B cell (primary cell): ENCODE data around the gene TECR. TPM values are rescaled to one million over a fixed set of nuclear protein-coding genes. Genes with fewer than 3 reads are reported as not detected.
A peak's percentile ranks its signal among the peaks of the same experiment; 100 is the strongest.

Experiments used
- ATAC-seq: fragments of 200-7000 bp; cut with Tn5 transposase; one replicate; pipeline ENCODE4 v1.10.0; 2021; ENCODE audit warnings: low read depth, mild to moderate bottlenecking, moderate number of reproducible peaks, moderate library complexity
- CTCF ChIA-PET: fragments of 350-600 bp; sonication (Branson Sonifier 250); formaldehyde crosslinking; loops from one replicate; lab custom pipeline; 2021; ENCODE audit warnings: antibody characterized with exemption, inconsistent platforms; lab: Charles Lee
- POLR2A ChIA-PET: fragments of 350-600 bp; sonication (Branson Sonifier 250); formaldehyde crosslinking; loops from one replicate; lab custom pipeline; 2021; ENCODE audit warnings: antibody characterized with exemption; lab: Charles Lee
- DNase-seq: peaks from one replicate; pipeline ENCODE4 v3.0.0; 2013
- H2AFZ ChIP-seq: 2 replicates; pipeline ENCODE4 v1.6.1; 2012; ENCODE audit warnings: mild to moderate bottlenecking, low read depth, low read length; ENCODE audit not compliant: insufficient read depth, poor library complexity, severe bottlenecking
- H3K27ac ChIP-seq, 2 donors: 1 replicate in 1 of 2; 2 replicates in 1 of 2; pipeline ENCODE4 v1.5.1; 2012 to 2013; ENCODE audit warnings: low read length in 2 of 2, mild to moderate bottlenecking in 2 of 2, moderate library complexity in 1 of 2
- H3K27me3 ChIP-seq, 4 experiments: fragments of 200-600 bp in 1 of 4; sonication (generic) in 1 of 4; replicated peaks in 1 of 4; 1 replicate in 2 of 4; 2 replicates in 2 of 4; pipeline versions ENCODE4 v1.6.1 to v1.7.0; 2013 to 2016; ENCODE audit warnings: low read length in 3 of 4, mild to moderate bottlenecking in 2 of 4, mixed read lengths in 1 of 4, moderate library complexity in 1 of 4; ENCODE audit not compliant: insufficient read depth in 4 of 4, control insufficient read depth in 3 of 4; ENCODE audit errors: control extremely low read depth in 1 of 4
- H3K36me3 ChIP-seq, 2 experiments: replicated peaks in 1 of 2; 1 replicate in 1 of 2; 2 replicates in 1 of 2; pipeline versions ENCODE4 v1.6.1 to v1.7.1; 2013; ENCODE audit warnings: low read length in 1 of 2; ENCODE audit not compliant: insufficient read depth in 2 of 2, control insufficient read depth in 1 of 2; ENCODE audit errors: control extremely low read depth in 1 of 2, extremely low read depth in 1 of 2
- H3K4me1 ChIP-seq, 2 donors: fragments of 200-600 bp in 1 of 2; sonication (generic) in 1 of 2; 1 replicate in 1 of 2; 2 replicates in 1 of 2; pipeline versions ENCODE4 v1.5.1 to v1.6.1; 2013 to 2017; ENCODE audit warnings: low read length in 2 of 2; ENCODE audit not compliant: control insufficient read depth in 2 of 2, insufficient read depth in 2 of 2
- H3K4me2 ChIP-seq: replicated peaks from 2 replicates; pipeline ENCODE3; 2012; ENCODE audit warnings: mild to moderate bottlenecking, low read depth, low read length; ENCODE audit not compliant: poor library complexity, severe bottlenecking
- H3K4me3 ChIP-seq, 5 experiments: fragments of 200-600 bp in 1 of 5; sonication (generic) in 1 of 5; 1 replicate in 3 of 5; 2 replicates in 2 of 5; pipeline versions ENCODE4 v1.5.1 to v1.7.0; 2011 to 2016; ENCODE audit warnings: low read length in 4 of 5, mild to moderate bottlenecking in 4 of 5, low read depth in 2 of 5, control low read depth in 1 of 5, moderate library complexity in 1 of 5; ENCODE audit not compliant: insufficient read depth in 1 of 5; ENCODE audit errors: control extremely low read depth in 1 of 5, extremely low read depth in 1 of 5
- H3K79me2 ChIP-seq: fragments of 200-600 bp; sonication (generic); one replicate; pipeline ENCODE4 v1.6.0; 2016; ENCODE audit warnings: low read length; ENCODE audit not compliant: control insufficient read depth, insufficient read depth
- H3K9ac ChIP-seq: fragments of 200-600 bp; sonication (generic); 2 replicates; pipeline ENCODE4 v1.6.1; 2017; ENCODE audit warnings: mild to moderate bottlenecking, low read length, moderate library complexity
- H3K9me3 ChIP-seq, 3 donors: one replicate each; pipeline versions ENCODE4 v1.6.1 to v1.7.1; 2013; ENCODE audit warnings: low read length in 2 of 3; ENCODE audit not compliant: control insufficient read depth in 2 of 3, insufficient read depth in 1 of 3; ENCODE audit errors: control extremely low read depth in 1 of 3
- H4K20me1 ChIP-seq: 2 replicates; pipeline ENCODE4 v1.6.0; 2012; ENCODE audit warnings: mild to moderate bottlenecking, low read length; ENCODE audit not compliant: insufficient read depth, control insufficient read depth, poor library complexity, severe bottlenecking
- H3K27ac Mint-ChIP-seq: one replicate; pipeline ENCODE4 v1.8.0; 2021; ENCODE audit warnings: mixed read lengths
- H3K27me3 Mint-ChIP-seq: one replicate; pipeline ENCODE4 v1.8.0; 2021; ENCODE audit warnings: mixed read lengths
- H3K4me1 Mint-ChIP-seq: one replicate; pipeline ENCODE4 v1.8.0; 2021; ENCODE audit warnings: mixed read lengths
- H3K4me3 Mint-ChIP-seq: one replicate; pipeline ENCODE4 v1.8.0; 2021; ENCODE audit warnings: mixed read lengths
- H3K9me3 Mint-ChIP-seq: one replicate; pipeline ENCODE4 v1.8.0; 2022; ENCODE audit warnings: mixed read lengths; ENCODE audit not compliant: insufficient read depth
- EZH2 ChIP-seq: IDR thresholded peaks from 2 replicates; pipeline ENCODE4 v1.6.1; 2012; ENCODE audit warnings: borderline replicate concordance, low read depth, mild to moderate bottlenecking, moderate library complexity, low read length; ENCODE audit not compliant: insufficient read depth, poor library complexity, severe bottlenecking
- WGBS: methylation state at CpG from one replicate; pipeline ENCODE4 v1.1.5; 2013; ENCODE audit warnings: missing lambda C conversion rate; ENCODE audit not compliant: insufficient coverage; 5-methylcytosine and 5-hydroxymethylcytosine counted together
- intact Hi-C: fragments of 100-400 bp; cut with micrococcal nuclease; formaldehyde crosslinking; loops from one replicate; pipeline ENCODE4 v1.10.0; 2022
- polyA plus RNA-seq: library from polyadenylated mRNA; depleted of rRNA; stranded (reverse); fragments of >200 nt; gene quantifications from 2 replicates; pipeline ENCODE4 v1.2.3, GENCODE V29; 2012
- total RNA-seq, 2 donors: library from RNA; stranded (reverse); fragments of 120-200 nt in 1 of 2; gene quantifications; 1 replicate in 1 of 2; 2 replicates in 1 of 2; pipeline versions ENCODE4 v1.2.3 to v1.2.4, GENCODE V29; 2013 to 2022
- TF ChIP-seq, protein P1 (sequence below): fragments of 200-600 bp; IDR thresholded peaks from one replicate; pipeline ENCODE4 v1.8.0; 2022; ENCODE audit warnings: antibody characterized with exemption, mild to moderate bottlenecking

Gene TECR
- total and polyA plus RNA-seq, 2 donors (not counting 1 experiment from before 2014, with no cell fraction given) = 68.9 to 129 TPM

DNA sequence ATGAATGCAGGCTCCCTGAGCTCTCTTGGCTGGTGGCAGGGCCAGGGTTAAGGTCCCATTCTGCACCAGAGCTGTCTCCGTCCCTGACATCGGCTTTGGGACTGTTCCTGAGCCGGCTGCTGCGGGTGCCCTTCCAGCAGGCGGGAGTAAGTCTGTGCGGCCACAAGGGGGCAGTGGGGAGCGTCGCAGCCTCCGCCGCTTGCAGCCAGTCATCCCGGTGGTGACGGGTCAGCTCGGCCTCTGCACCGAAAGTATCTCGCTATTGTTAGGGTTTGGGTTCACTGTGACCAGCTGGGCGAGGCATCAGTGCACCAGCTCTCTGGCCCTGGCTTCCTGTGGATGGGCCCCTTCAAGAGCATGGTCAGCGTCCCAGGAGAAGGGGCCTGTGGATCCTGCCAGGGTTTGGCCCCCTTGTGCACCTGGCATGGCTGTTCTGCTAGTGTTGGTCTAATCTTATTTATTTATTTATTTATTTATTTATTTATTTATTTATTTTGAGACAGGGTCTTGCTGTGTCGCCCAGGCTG is 27.3 kb downstream of the TECR start:
- TF ChIP-seq, protein P1, sequence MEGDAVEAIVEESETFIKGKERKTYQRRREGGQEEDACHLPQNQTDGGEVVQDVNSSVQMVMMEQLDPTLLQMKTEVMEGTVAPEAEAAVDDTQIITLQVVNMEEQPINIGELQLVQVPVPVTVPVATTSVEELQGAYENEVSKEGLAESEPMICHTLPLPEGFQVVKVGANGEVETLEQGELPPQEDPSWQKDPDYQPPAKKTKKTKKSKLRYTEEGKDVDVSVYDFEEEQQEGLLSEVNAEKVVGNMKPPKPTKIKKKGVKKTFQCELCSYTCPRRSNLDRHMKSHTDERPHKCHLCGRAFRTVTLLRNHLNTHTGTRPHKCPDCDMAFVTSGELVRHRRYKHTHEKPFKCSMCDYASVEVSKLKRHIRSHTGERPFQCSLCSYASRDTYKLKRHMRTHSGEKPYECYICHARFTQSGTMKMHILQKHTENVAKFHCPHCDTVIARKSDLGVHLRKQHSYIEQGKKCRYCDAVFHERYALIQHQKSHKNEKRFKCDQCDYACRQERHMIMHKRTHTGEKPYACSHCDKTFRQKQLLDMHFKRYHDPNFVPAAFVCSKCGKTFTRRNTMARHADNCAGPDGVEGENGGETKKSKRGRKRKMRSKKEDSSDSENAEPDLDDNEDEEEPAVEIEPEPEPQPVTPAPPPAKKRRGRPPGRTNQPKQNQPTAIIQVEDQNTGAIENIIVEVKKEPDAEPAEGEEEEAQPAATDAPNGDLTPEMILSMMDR = peak; percentile 92
- no peak for TF ChIP-seq EZH2
- peaks cover 0 to 3% of the 10 kb centered on the region in 2 experiments for H3K36me3 ChIP-seq
- H3K9ac ChIP-seq = no peak overlapping the region
- peak; percentile 82 for ATAC-seq
- peaks cover 81% of the 10 kb centered on the region for H4K20me1 ChIP-seq
- H3K27me3 ChIP-seq = no peaks in the 10 kb centered on the region
- peak overlapping the region; percentile 3 for H2AFZ ChIP-seq
- WGBS = 10% methylated on average over 17 of the region's 18 CpGs
- H3K79me2 ChIP-seq = peaks cover 93% of the 10 kb centered on the region
- CTCF ChIA-PET = interaction anchor here (0.9 to 4.3 kb wide), 20 partner anchors 9 to 218 kb away, joined by 3 to 36 read pairs (median 5); partner anchors contain the start of genes NDUFB7 and ZNF333
- intact Hi-C loops = no loop called here
- H3K4me2 ChIP-seq = peak overlapping the region; percentile 74
- POLR2A ChIA-PET = interaction anchor here (0.6 to 1.3 kb wide), 3 partner anchors 38 to 719 kb away, joined by 3 to 5 read pairs (median 4); partner anchors contain the start of gene DNAJB1
- DNase-seq = peak; percentile 80
- Mint-ChIP-seq H3K4me1 (peaks cover 30% of the 10 kb centered on the region), H3K27ac (no peak overlapping the region), H3K9me3 (no peaks in the 10 kb centered on the region), H3K4me3 (peak overlapping the region; percentile 41), H3K27me3 (no peaks in the 10 kb centered on the region)
- peaks cover 0 to 3% (median 0%) of the 10 kb centered on the region in 3 donors for H3K9me3 ChIP-seq
- no peak overlapping the region for H3K4me3 ChIP-seq
- H3K4me1 ChIP-seq = peaks cover 4 to 19% of the 10 kb centered on the region in 2 donors
- H3K27ac ChIP-seq = no peak overlapping the region

DNA sequence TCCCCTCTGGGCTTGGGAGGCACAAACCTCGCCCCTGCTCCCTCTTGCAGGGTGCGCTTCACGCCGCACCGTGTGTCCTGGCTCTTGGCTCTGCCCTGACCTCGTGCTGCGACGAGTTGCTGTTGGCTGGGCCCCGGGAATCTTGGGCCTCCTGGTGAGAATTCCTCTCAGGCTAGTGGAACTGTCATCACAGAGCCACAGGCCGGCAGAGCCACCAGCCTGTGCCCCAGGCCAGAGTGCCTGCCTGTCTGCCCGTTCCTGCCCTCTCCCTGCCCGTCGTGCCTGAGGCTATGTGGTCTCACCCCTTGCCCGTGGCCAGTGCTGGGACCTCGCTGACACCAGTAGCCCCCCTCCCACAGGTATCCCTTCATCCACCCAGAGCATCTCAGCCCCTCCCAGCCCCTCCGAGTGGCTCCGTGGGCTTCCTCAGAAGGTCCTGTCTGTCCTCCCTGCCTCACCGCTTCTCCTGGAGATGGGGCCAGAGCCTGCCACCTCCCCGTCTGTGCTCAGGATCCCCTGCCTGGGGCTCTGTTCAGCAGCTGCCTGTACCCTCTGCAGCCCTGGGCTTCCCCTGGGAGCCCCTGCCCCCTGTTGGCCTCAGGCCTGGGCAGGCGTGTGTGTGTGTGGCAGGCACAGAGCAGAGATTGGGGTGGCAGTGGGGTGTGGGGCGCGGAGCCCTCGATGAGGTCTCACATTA is 29.1 kb downstream of the TECR start:
- Histone ChIP-seq H3K27ac (no peak overlapping the region), H3K4me1 (peaks cover 4 to 13% of the 10 kb centered on the region in 2 donors), H3K9ac (no peak overlapping the region), H3K9me3 (peaks cover 0 to 3% (median 0%) of the 10 kb centered on the region in 3 donors), H4K20me1 (peaks cover 84% of the 10 kb centered on the region), H3K4me3 (no peak overlapping the region), H3K27me3 (no peaks in the 10 kb centered on the region), H2AFZ (no peak overlapping the region), H3K4me2 (no peak overlapping the region), H3K79me2 (peaks cover 85% of the 10 kb centered on the region), H3K36me3 (peaks cover 0 to 6% of the 10 kb centered on the region in 2 experiments)
- intact Hi-C loops = no loop called here
- WGBS = 95% methylated on average over 19 of the region's 23 CpGs
- Mint-ChIP-seq H3K4me3 (no peak overlapping the region), H3K9me3 (no peaks in the 10 kb centered on the region), H3K27ac (no peak overlapping the region), H3K4me1 (peaks cover 27% of the 10 kb centered on the region), H3K27me3 (no peaks in the 10 kb centered on the region)
- ATAC-seq (no peak), DNase-seq (no peak)
- ChIA-PET CTCF (interaction anchor here (1.6 to 3.2 kb wide), 2 partner anchors 13 to 122 kb away, joined by 4 to 16 read pairs; partner anchors contain the start of gene NDUFB7), POLR2A (no interaction called here)
- TF ChIP-seq, protein P1 = no peak
- TF ChIP-seq EZH2 = no peak
